ENCODE measurements around the gene VCL.
"Not testable (repeated sequence)": the region's sequence is repeated elsewhere in the genome, so short reads cannot be mapped to it uniquely, and the experiment has no call there.

The VCL gene

GRCh38 chr10:73997787-73998622 is at the start of gene VCL:
VCL (plus strand) TSS chr10:73998116; CDS start chr10:73998208, 92 bp downstream.
- DNase-seq, result peak; percentile 88 to 92

DNA sequence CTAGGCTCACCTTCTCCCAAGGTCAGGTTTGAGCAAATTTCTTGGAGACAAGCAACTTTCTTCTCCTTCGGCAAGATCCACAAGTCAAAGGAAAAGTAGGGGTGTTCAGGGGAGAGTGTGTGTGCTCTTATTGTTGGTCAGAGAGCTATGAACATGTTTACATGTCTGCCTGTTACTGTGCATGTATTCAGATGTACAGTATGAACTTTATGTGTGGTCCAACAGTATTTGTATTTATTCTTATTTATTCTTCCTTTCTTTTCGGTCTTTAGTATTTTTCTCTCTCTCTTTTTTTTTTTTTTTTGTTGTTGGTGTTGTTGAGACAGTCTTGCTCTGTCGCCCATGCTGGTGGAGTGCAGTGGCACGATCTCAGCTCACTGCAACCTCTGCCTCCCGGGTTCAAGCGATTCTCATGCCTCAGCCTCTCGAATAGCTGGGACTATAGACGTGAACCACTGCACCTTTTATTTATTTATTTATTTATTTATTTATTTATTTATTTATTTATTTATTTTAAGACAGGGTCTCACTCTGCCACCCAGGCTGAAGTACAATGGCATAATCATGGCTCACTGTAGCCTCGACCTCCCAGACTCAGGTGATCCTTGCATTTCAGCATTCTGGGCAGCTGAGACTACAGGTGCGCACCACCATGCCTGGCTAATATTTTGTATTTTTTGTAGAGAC is 48.8 kb upstream of the VCL start:
- no peak for DNase-seq

- DNase-seq, result no peak
Measured at GRCh38 chr10:73950155-73950948, 47.6 kb upstream of the VCL start.

GRCh38 chr10:73953665-73954064 is 44.3 kb upstream of the VCL start:
- no peak for DNase-seq

- DNase-seq, result no peak
Measured at GRCh38 chr10:73954737-73955136, 43.2 kb upstream of the VCL start.

DNA sequence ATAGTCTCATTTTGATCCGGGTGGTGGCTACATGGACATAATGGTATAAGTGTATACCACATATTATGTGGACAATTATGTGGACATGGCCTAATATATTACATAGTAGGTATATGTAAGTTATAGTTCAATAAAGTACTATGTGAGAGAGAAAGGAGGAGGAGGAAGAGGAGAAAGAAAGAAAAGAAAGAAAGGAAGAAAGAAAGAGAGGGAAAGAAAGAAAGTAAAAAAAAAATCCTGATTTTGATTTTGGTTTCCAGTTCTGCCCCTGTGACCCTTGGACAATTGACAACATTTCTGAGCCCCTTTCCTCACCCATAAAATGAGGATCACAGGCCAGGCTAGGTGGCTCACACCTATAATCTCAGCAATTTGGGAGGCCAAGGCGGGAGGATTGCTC is 42.2 kb upstream of the VCL start:
- no peak for DNase-seq

DNA sequence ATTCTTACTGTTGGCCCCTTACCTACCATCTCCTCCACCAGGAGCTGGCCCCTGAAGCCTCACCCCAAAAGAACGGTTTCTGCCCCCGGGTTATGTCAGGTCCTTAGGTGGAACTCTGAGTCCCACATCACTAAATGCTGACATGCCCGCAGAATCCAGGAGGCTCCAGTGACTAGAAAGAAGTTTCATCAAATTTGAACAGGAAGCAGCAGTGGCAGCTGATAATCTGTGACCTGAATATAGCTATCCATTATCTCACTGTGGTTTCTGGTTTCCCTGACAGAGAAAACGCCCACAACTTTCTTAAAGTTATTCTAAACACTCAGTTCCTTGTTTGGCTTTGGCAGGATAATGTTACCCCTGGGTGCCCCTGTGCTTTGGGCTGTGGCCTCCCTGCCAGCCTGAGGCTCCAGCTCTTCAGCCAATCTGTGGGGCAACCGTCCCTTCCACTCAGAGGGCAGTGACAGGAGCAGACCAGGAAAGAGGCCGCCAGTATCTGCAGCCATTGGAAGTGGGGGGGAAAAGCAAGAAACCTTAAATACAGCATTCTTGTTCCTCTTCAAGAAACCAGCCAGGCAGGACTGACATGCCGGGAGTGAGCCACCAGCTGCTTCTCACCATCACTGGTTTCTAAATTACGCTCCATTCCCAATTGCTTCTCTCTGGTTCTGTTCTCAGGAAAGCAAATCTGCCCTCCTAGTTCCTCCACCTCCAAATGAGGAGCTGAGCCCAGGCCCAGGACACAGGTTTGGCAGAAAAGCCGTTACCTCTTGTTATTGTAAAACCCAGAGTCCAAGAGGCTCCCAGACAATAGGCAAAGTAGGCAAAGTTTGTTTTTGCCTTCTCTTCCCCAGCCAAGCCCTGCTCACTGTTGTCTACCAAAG is 41.2 kb upstream of the VCL start:
- DNase-seq, result no peak

GRCh38 chr10:73959484-73960243 is 38.3 kb upstream of the VCL start:
- DNase-seq, result no peak

DNA sequence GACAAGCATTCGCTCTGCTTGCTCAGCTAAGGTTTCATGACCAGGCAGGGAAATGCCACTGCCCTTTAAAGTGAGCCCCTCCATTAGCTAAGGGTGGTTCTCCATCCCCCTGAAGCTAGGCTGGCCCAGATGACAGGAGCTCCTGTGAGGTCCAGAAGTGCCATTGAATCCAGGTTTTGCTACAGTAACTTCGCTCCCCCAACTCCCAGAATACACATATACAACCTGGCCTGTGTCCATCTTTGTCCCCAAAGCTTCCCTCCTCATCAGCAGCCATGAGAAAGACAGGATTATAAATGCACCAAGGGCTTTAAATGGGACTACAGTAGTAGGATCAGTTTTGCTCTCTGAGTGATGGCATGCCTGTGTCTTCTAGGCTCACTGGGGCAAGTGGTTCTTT is 35.5 kb upstream of the VCL start:
- no peak for DNase-seq

DNA sequence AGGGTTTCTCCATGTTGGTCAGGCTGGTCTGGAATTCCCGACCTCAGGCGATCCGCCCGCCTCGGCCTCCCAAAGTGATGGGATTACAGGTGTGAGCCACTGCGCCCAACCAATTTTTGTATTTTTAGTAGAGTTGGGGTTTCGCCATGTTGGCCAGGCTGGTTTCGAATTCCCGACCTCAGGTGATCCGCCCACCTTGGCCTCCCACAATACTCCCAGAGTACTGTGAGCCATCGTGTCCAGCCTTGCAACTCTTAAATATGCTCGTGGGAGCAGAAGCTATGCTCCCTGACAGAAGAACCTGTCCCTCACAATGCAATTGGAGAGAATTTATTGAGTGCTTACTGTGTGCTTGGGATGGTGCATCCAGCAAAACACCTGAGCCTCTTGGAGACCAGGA is 34.4 kb upstream of the VCL start:
- DNase-seq, result not testable (repeated sequence)

DNA sequence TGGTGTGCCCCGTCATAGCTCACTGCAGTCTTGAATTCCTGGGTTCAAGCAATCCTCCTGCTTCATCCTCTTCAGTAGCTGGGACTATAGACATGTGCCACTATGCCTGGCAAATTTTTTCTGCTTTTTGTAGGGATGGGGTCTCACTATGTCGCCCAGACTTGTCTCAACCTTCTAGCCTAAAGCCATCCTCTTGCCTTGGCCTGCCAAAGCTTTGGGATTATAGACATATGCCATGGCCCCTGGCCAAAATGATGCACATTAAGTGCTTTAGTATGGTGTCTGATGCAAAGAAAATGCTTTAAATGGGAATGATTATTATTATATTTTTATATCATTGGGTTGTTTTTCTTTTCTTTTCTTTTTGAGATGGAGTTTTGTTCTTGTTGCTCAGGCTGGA is 33.2 kb upstream of the VCL start:
- no peak for DNase-seq

- DNase-seq, result not testable (repeated sequence)
Measured at GRCh38 chr10:73965267-73965889, 32.5 kb upstream of the VCL start.

DNA sequence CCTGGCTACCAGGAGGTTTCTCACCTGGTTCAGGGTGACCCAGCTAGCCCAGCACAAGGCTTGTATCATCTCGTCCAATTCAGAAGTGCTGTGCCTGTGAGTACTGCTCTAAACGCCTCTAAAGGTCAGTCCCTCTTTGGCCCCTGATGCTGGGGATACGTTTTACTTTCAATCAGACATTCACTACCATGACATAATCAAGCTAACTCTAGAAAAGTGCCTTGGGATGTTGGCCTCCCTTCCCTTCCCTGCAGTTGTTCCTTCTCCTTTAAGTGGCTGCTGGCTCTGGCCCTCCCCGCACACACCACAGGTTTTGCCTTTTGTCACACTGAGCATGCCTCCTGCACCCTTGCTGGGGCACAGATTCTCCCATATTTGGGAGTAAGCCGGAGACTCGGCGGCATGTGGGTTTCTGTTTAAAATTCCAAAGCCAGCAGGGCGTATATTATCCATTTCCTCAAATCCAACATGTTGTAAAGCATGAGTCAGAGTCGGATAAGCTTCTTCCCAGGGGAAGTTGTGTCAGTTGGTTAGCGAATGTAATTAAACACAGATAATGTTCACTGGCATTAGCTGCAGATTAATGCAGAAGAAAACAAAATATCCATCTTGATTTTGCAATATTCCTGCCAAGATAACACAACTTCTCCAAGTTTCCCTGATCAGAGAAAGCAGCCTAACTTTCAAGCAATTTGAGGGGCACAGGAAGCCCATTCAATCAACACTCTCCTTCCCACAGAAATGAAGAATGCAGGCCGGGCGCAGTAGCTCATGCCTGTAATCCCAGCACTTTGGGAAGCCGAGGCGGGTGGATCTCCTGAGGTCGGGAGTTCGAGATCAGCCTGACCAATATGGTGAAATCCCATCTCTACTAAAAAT is 31.8 kb upstream of the VCL start:
- no peak for DNase-seq

DNA sequence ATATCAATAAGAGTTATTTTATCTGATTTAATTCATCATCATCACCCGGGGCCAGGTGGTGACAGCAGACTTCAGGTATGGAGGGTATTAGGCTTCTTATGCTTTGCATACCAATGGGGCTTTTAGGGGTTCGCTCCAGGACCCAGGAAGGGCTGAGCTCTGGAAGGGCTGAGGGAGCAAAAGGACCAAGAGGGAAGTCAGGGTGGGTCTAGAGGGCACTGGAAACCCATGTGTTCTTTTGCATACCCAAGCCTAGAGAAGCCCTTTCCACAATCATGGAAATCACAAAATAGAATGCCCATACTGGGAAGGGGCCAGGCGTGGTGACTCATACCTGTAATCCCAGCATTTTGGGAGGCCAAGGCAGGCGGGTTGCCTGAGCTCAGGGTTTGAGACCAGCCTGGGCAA is 30.9 kb upstream of the VCL start:
- no peak for DNase-seq

DNA sequence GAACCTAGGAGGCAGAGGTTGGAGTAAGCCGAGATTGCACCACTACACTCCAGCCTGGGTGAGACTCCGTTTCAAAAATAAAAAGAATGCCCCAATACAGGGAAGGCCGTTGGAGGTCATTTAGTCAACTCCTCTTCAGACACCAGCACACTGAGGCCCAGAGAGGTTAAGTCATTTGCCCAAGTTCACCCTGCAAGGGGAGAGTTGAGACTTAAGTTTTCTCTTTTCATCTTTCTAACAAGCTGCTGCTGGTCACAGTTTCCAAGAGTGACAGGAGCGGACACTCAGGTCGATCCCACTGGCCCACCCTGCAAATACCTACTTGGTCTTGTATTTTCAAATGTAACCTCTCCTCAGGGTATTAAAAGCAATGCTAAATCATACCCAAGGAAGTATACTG is 30.4 kb upstream of the VCL start:
- DNase-seq, result no peak

GRCh38 chr10:73968098-73968521 is 29.8 kb upstream of the VCL start:
- DNase-seq, result no peak

DNA sequence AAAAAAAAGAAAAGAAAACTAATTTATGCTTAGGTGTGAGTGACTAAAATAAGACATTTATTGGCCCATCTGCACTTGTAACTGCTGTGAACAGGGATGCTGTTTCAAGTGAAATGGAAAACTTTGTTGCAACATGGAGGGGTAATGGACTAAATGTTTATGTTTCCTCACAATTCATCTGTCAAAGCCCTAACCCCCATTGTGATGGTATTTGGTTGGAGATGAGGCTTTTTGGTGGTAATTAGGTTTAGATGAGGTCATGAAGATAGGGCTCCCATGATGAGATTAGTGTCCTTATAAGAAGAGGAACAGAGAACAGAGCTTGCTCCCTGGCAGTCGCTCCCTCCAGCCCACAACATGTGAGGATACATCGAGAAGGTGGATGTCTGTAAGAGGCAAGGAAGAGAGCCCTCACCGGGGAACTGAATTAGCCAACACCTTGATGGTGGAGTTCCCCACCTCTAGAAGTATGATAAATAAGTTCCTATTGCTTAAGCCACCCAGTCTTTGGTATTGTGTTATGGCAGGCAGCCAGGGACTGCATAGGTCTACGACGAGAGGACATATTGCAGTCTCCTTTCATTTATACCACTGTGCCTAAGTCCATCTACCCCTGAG is 28.6 kb upstream of the VCL start:
- DNase-seq, result no peak

DNA sequence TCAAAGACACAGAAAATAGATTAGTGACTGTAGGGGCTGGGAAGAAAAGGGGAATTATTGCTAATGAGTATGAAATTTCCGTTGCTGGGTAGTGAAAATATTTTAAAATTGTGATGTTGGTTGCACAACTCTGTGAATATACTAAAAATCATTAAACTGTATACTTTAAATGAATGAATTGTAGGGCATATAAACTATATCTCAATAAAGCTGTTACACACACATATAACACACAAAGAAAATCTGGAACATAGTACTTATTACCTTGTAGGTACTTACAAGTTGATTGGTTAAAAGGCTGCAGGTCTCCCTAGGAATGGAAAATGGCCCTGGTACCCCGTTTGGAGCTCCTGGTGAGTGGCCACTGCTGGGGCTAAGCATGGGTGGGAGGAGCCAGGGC is 27.1 kb upstream of the VCL start:
- no peak for DNase-seq

GRCh38 chr10:73971636-73972354 is 26.1 kb upstream of the VCL start:
- DNase-seq, result no peak
